Fibroblast of skin of left biceps (primary cell): ENCODE measurements around the gene SF3B6.
"Not testable (repeated sequence)": the region's sequence is repeated elsewhere in the genome, so short reads cannot be mapped to it uniquely, and the experiment has no call there.

ENCODE experiments used
- DNase-seq, 2 experiments: peaks; one replicate each; pipeline ENCODE4 v3.0.0-alpha.2; 2013; ENCODE audit warnings: low read depth in 2 of 2

SF3B6 gene

GRCh38 chr2:24075915-24076848 lies at the start of gene SF3B6:
Gene SF3B6, minus strand, starts transcription at chr2:24076326. Its CDS starts 97 bp downstream, at chr2:24076229.
- peak; percentile 94 to 95 for DNase-seq

GRCh38 chr2:24123922-24124580 lies 47.9 kb upstream of the SF3B6 start:
- peak in 1 of 2 experiments; percentile 13 for DNase-seq

GRCh38 chr2:24123195-24123921 lies 47.2 kb upstream of the SF3B6 start, which contains the start of the genes FAM228B and PFN4:
Gene FAM228B, plus strand, starts transcription at chr2:24123469. Its CDS starts 893 bp downstream, at chr2:24124362.
Gene PFN4, minus strand, starts transcription at chr2:24123334. Its CDS starts 799 bp downstream, at chr2:24122535.
- peak; percentile 29 to 30 for DNase-seq

DNA sequence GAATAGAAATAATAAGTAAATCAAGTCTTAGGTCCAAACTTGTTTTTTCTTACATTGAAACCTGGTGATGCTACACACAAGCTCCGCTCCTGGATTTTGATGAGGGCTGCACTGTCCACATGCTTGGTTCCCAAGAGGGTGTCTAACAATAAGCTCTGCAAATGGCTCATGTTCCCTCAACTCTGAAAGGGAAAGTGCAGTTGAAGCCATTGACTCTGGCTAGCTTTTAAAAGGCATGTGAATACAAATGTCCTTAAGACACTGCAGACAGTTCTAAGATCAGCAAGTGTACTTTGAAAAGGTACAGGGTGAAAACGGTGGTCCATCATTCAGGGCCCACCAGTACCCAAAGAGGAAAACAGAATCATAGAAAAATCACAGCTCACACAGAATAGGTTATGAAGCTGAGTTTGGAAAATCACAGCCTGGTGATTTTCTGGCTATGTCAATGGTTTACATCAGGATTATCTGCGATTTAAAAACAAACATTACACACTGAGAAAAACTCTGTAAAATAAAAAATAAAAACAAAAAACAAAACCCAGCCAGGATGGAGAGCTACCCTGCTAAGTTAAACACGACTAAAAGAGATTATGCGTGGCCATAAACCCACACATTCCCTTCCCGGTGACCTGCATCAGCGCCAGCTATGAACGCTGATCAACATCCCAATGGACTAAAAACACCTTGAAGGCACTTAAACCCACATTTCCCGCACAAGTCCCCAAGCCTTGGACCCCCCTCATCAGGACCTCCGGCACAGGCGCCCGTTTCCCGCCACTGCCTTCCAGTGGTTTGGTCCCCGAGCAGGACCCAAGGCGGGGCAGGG lies 46.5 kb upstream of the SF3B6 start:
- no peak for DNase-seq

DNA sequence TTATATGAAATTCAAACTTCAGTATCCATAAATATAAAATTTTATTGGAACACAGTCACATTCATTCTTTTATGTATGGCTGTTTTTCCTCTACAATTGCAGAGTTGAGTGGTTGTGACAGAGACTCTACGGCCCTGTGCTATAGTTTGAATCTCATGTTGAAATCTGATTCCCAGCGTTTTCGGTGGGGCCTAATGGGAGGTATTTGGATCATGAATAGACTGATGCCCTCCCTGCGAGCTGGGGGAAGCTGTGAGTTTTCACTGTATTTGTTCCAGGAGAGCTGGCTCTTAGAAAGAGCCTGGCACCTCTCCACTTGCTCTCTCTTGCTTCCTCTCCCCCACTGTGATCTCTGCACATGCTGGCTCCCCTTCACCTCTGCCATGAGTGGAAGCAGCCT lies 45.3 kb upstream of the SF3B6 start:
- DNase-seq, result no peak

- DNase-seq, result no peak
Measured at GRCh38 chr2:24121066-24121465, 44.9 kb upstream of the SF3B6 start.

DNA sequence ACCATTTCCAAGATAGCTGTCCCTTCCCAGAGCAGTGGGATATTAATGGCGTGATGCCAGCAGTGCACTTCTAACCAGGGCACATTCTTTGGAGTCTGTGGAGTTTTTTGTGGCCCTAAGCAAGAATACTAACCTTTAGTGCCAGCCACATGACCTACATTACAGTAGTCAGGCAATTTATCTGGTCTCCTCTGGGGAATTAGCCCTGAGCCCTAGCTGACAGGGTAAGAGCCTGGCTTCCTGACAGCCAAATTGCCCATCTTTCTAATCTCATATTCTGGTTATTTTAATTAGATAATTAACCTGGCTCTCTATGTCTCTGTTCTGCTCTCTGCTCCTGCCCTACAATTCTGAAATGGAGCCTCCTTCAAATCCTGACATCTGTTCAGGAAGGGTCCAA lies 41.8 kb upstream of the SF3B6 start:
- no peak for DNase-seq

GRCh38 chr2:24115057-24115456 lies 38.9 kb upstream of the SF3B6 start:
- peak; percentile 15 to 18 for DNase-seq

DNA sequence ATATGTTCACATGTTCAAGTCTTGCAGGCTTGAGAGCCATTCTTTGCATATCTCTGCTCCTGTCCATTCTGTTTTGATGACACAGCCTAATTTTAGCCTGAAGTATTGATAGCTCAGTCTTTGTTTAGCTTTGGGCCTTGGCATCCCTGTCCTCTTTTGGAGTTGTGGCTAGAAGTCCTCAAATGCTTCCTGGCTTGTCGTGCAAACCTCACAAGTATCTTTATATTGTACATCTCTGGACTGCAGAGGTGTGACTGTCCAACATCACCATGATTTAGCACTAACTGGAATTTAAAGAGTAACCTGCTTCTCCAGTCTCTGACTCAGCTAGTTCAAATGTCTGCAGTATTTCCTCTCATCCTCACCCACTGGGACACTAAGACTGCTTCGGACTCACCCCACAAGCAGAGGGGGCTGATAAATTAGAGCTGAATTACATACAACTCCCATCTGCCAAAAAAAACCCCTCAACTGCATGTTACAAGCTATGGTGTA lies 35.3 kb upstream of the SF3B6 start:
- peak; percentile 27 to 43 for DNase-seq

DNA sequence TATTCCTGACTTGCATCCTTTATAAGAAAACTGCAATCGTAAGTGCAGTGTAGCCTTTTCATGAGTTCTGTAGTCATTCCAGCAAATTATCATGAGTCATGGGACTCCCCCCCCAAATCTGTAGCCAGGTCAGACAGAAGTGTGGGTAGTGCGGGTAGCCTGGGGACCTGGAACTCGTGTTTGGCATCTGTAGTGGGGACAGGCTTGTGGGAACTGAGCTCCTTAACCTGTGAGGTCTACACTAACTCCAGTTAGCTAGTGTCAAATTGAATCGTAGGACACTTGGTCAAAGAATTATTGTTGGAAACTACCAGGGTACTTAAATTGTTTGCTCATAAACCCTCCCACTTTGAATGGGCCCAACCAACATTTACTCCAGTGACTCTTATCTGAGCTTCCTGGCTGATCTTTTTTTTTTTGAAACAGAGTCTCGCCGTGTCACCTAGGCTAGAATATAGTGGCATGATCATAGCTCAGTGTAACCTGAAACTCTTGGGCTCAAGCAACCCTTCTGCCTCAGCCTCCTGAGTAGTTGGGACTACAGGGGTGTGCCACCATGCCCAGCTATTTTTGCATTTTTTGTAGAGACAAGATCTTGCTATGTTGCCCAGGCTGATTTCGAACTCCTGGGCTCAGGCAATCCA lies 34.7 kb upstream of the SF3B6 start:
- DNase-seq, result no peak

DNA sequence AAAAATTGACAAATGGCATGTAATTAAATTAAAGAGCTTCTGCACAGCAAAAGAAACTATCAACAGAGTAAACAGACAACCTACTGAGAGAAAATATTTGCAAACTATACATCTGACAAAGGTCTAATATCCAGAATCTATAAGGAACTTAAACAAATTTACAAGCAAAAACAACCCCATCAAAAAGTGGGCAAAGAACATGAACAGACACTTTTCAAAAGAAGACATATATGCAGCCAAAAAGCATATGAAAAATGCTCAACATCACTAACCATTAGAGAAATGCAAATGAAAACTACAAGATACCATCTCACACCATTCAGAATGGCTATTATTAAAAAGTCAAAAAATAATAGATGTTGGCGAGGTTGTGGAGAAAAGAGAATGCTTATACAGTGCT lies 33.3 kb upstream of the SF3B6 start:
- not testable (repeated sequence) for DNase-seq

DNA sequence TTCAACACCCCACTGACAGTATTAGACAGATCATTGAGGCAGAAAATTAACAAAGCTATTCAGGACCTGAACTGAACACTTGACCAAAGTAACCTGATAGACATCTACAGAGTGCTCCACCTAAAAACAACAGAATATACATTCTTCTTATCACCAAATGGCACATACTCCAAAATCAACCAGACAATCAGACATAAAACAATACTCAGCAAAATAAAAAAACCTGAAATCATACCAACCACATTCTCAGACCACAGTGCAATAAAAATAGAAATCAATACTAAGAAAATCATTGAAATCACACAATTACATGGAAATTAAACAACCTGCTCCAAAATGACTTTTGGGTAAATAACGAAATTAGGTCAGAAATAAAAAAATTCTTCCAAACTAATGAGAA lies 31.2 kb upstream of the SF3B6 start:
- DNase-seq, result no peak

DNA sequence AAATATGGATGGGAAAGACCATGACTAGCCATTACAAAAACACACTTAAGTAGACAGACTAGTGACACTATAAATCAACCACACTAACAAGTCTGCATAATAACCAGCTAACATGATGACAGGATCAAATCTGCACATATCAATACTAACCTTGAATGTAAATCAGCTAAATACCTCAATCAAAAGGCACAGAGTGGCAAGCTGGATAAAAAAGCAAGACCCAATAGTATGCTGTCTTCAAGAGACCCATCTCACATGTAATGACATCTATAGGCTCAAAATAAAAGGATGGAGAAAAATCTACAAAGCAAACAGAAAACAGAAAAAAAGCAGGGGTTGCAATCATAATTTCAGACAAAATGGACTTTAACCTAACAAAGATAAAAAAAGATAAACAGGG lies 30.7 kb upstream of the SF3B6 start:
- DNase-seq, result no peak

- DNase-seq, result peak; percentile 23 to 26
Measured at GRCh38 chr2:24105816-24106215, 29.7 kb upstream of the SF3B6 start.

GRCh38 chr2:24104906-24105305 lies 28.8 kb upstream of the SF3B6 start:
- DNase-seq, result no peak

DNA sequence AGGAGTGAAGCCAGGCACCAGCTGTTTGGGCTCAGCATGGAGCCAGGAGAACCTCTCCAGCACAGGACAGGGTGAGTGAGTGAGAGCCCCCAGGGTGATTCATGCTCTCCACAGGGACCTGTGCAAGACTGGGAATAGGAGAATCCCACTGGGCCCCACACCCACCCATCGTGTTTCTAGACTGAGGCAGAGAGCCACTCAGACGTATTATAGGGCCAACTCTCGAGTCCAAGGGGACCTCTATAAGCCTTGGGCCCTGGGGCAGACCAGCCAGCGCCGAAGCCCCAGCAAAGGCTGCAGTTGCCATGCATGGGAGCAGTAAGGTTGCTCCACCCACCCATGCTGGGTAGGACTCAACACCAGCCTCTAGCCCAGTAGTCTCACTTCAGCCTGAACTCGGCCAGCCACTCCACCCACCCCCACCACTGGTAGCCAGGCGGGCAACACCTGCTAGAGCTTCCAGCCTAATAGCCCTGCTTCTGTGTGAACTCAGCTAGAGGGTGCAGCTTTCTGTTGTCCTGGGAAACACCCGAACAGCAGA lies 28.1 kb upstream of the SF3B6 start:
- DNase-seq, result no peak

GRCh38 chr2:24102677-24103076 lies 26.6 kb upstream of the SF3B6 start:
- no peak for DNase-seq

GRCh38 chr2:24101992-24102391 lies 25.9 kb upstream of the SF3B6 start:
- DNase-seq, result no peak

DNA sequence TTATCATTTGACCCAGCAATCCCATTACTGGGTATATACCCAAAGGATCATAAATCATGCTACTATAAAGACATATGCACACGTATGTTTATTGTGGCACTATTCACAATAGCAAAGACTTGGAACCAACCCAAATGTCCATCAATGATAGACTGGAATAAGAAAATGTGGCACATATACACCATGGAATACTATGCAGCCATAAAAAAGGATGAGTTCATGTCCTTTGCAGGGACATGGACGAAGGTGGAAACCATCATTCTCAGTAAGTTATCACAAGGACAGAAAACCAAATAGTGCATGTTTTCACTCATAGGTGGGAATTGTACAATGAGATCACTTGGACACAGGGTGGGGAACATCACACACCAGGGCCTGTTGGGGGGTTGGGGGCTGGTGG lies 24.6 kb upstream of the SF3B6 start:
- DNase-seq, result not testable (repeated sequence)

DNA sequence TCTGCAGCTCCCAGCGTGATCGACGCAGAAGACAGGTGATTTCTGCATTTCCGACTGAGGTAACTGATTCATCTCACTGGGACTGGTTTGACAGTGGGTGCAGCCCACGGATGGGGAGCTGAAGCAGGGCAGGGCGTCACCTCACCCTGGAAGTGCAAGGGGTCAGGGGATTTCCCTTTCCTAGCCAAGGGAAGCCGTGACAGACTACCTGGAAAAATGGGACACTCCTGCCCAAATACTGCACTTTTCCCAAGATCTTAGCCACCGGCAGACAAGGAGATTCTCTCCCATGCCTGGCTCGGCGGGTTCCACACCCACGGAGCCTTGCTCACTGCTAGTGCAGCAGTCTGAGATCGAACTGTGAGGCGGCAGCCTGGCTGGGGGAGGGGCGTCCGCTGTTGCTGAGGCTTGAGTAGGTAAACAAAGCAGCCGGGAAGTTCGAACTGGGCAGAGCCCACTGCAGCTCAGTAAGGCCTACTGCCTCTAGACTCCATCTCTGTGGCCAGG lies 19.1 kb upstream of the SF3B6 start:
- DNase-seq, result not testable (repeated sequence)
